A549 (cell line): Measurements from ENCODE around the gene FMOD. TPM values are rescaled to one million over a fixed set of nuclear protein-coding genes. Genes with fewer than 3 reads are reported as not detected.

Source experiments
- ATAC-seq, 2 experiments: fragments of 200-7000 bp in 1 of 2; fragments of >200 bp in 1 of 2; cut with Nextera tagmentation in 1 of 2; cut with Tn5 transposase in 1 of 2; 3 replicates each; pipeline versions ENCODE4 v1.8.0 to v1.9.1; 2018 to 2020; ENCODE audit warnings: mild to moderate bottlenecking in 1 of 2, moderate library complexity in 1 of 2
- CTCF ChIA-PET: fragments of 300-600 bp; sonication (Branson Sonifier 250); formaldehyde crosslinking; extraction: SDS; loops from one replicate; lab custom pipeline; 2021; ENCODE audit warnings: antibody characterized with exemption, inconsistent platforms; lab: Yijun Ruan, JAX
- POLR2A ChIA-PET: fragments of 350-600 bp; formaldehyde crosslinking; extraction: SDS; loops from one replicate; lab custom pipeline; 2021; ENCODE audit warnings: antibody characterized with exemption, inconsistent platforms; lab: Yijun Ruan, JAX
- DNase-seq, 2 experiments: peaks; one replicate each; pipeline versions ENCODE4 v3.0.0 to v3.0.0-alpha.2; 2011 to 2016; ENCODE audit warnings: low read depth in 1 of 2, low spot score in 1 of 2
- FAIRE-seq: peaks from 2 replicates; lab custom pipeline; 2011; peaks lifted over from hg19 to GRCh38; lab: Jason Lieb, UNC
- H3K27ac ChIP-seq, 2 experiments: fragments of >200 bp; sonication (Bioruptor Twin); formaldehyde crosslinking; 3 replicates each; pipeline ENCODE4 v1.5.1; 2016 to 2017
- H3K4me1 ChIP-seq: fragments of >200 bp; sonication (Bioruptor Twin); formaldehyde crosslinking; 3 replicates; pipeline ENCODE4 v1.6.1; 2016
- H3K4me2 ChIP-seq: fragments of >200 bp; sonication (Bioruptor Twin); formaldehyde crosslinking; 3 replicates; pipeline ENCODE4 v1.6.1; 2016
- H3K4me3 ChIP-seq: fragments of >200 bp; sonication (Bioruptor Twin); formaldehyde crosslinking; 3 replicates; pipeline ENCODE4 v1.5.1; 2016
- H3K9me3 ChIP-seq: fragments of >200 bp; sonication (Bioruptor Twin); formaldehyde crosslinking; 3 replicates; pipeline ENCODE4 v1.6.1; 2016
- BCL3 ChIP-seq: fragments of >200 bp; sonication (Bioruptor Twin); formaldehyde crosslinking; IDR thresholded peaks from 3 replicates; pipeline ENCODE4 v1.6.1; 2016
- BHLHE40 ChIP-seq: IDR thresholded peaks from 2 replicates; pipeline ENCODE4 v1.6.1; 2012; ENCODE audit warnings: low read depth, low read length, inconsistent platforms
- CBX2 ChIP-seq: fragments of 200-600 bp; sonication (generic); IDR thresholded peaks from 2 replicates; pipeline ENCODE4 v1.6.1; 2016; ENCODE audit warnings: low read depth, mild to moderate bottlenecking, borderline replicate concordance
- CBX8 ChIP-seq: fragments of 200-600 bp; sonication (generic); IDR thresholded peaks from 2 replicates; pipeline ENCODE4 v1.6.1; 2016
- CTCF ChIP-seq: fragments of >200 bp; sonication (Bioruptor Twin); formaldehyde crosslinking; IDR thresholded peaks from 3 replicates; pipeline ENCODE4 v1.5.1; 2016
- E2F6 ChIP-seq: IDR thresholded peaks from 2 replicates; pipeline ENCODE4 v1.6.1; 2012; ENCODE audit warnings: low read depth, borderline replicate concordance
- EHMT2 ChIP-seq: fragments of 200-600 bp; sonication (generic); IDR thresholded peaks from 2 replicates; pipeline ENCODE4 v1.6.1; 2016; ENCODE audit warnings: antibody characterized with exemption, low read depth, mild to moderate bottlenecking, moderate library complexity
- FOSB ChIP-seq: fragments of 250-450 bp; sonication (Bioruptor Pico); IDR thresholded peaks from 2 replicates; pipeline ENCODE4 v1.5.0; 2020; ENCODE audit warnings: mild to moderate bottlenecking, moderate library complexity
- FOXS1 ChIP-seq: fragments of 250-450 bp; sonication (Bioruptor Pico); IDR thresholded peaks from 2 replicates; pipeline ENCODE4 v1.5.0; 2020; ENCODE audit warnings: mild to moderate bottlenecking, moderate library complexity
- HEYL ChIP-seq: fragments of 250-450 bp; sonication (Bioruptor Pico); IDR thresholded peaks from 2 replicates; pipeline ENCODE4 v1.8.0; 2021; ENCODE audit warnings: mild to moderate bottlenecking, moderate library complexity
- HOXA7 ChIP-seq: fragments of 250-450 bp; sonication (Bioruptor Pico); IDR thresholded peaks from 2 replicates; pipeline ENCODE4 v1.5.0; 2020; ENCODE audit warnings: mild to moderate bottlenecking, moderate library complexity
- HOXB13 ChIP-seq: fragments of 250-450 bp; sonication (Bioruptor Pico); IDR thresholded peaks from 2 replicates; pipeline ENCODE4 v1.5.0; 2020; ENCODE audit warnings: low read depth, mild to moderate bottlenecking, moderate library complexity
- JUN ChIP-seq, 2 experiments: fragments of >200 bp; sonication (Bioruptor Twin); formaldehyde crosslinking; IDR thresholded peaks; 2 replicates in 1 of 2; 3 replicates in 1 of 2; pipeline ENCODE4 v1.6.1; 2016 to 2017
- KDM1A ChIP-seq: fragments of 200-600 bp; sonication (generic); IDR thresholded peaks from 2 replicates; pipeline ENCODE4 v1.6.1; 2016; ENCODE audit warnings: low read depth, mild to moderate bottlenecking
- MAFK ChIP-seq: fragments of 450-650 bp; IDR thresholded peaks from 2 replicates; pipeline ENCODE4 v1.6.1; 2014; ENCODE audit not compliant: partially characterized antibody
- MYC ChIP-seq: IDR thresholded peaks from 2 replicates; pipeline ENCODE4 v1.6.1; 2012; ENCODE audit warnings: mild to moderate bottlenecking, inconsistent platforms, low read length, improper control_type of control experiment, borderline replicate concordance
- NFE2L2 ChIP-seq: fragments of 150-350 bp; conservative IDR thresholded peaks from 2 replicates; pipeline ENCODE4 v1.6.1; 2014; ENCODE audit warnings: low read length
- NPAS2 ChIP-seq: fragments of 250-450 bp; sonication (Bioruptor Pico); IDR thresholded peaks from 2 replicates; pipeline ENCODE4 v1.8.0; 2022; ENCODE audit warnings: mild to moderate bottlenecking, moderate library complexity, borderline replicate concordance
- RARB ChIP-seq: fragments of 250-450 bp; sonication (Bioruptor Pico); IDR thresholded peaks from 2 replicates; pipeline ENCODE4 v1.8.0; 2021; ENCODE audit warnings: mild to moderate bottlenecking, moderate library complexity
- RCOR1 ChIP-seq: fragments of 150-350 bp; IDR thresholded peaks from 2 replicates; pipeline ENCODE4 v1.6.1; 2014; ENCODE audit warnings: antibody characterized with exemption, low read length, low read depth
- RFX5 ChIP-seq: fragments of 450-650 bp; IDR thresholded peaks from 2 replicates; pipeline ENCODE4 v1.7.1; 2014; ENCODE audit warnings: antibody characterized with exemption, mild to moderate bottlenecking, moderate library complexity
- RNF2 ChIP-seq: fragments of 200-600 bp; sonication (generic); IDR thresholded peaks from 2 replicates; pipeline ENCODE4 v1.6.1; 2016; ENCODE audit warnings: low read depth, mild to moderate bottlenecking, antibody characterized with exemption, moderate library complexity, borderline replicate concordance
- TP53 ChIP-seq: fragments of 250-450 bp; sonication (Bioruptor Pico); IDR thresholded peaks from 2 replicates; pipeline ENCODE4 v1.5.0; 2021; ENCODE audit warnings: mild to moderate bottlenecking, moderate library complexity
- USF2 ChIP-seq: fragments of 450-650 bp; IDR thresholded peaks from 2 replicates; pipeline ENCODE4 v1.6.1; 2014; ENCODE audit warnings: antibody characterized with exemption
- ZFP36 ChIP-seq: fragments of 450-650 bp; IDR thresholded peaks from 2 replicates; pipeline ENCODE4 v1.6.1; 2014; ENCODE audit warnings: borderline replicate concordance; ENCODE audit not compliant: partially characterized antibody
- WGBS: methylation state at CpG from one replicate; pipeline ENCODE4 v1.1.6; 2017; ENCODE audit errors: missing lambda C conversion rate; 5-methylcytosine and 5-hydroxymethylcytosine counted together
- polyA plus RNA-seq, 4 experiments: library from polyadenylated mRNA; depleted of rRNA in 3 of 4; stranded (reverse); fragments of >200 nt; fragmentation: RNase III in 1 of 4; extraction: RNeasy Plus Mini Kit Qiagen cat#74134 plus additional on column Dnase treatment in 1 of 4; gene quantifications; 2 replicates in 3 of 4; 3 replicates in 1 of 4; pipeline ENCODE4 v1.2.3, GENCODE V29; 2011 to 2017

The FMOD gene
- polyA plus RNA-seq, 2 of the 4 experiments (the other 2 are of a cell fraction): 0.03 TPM; not detected in 1

- no peak for TF ChIP-seq NFE2L2
- no peak for TF ChIP-seq FOXS1 (CRISPR knock-in tag)
- no peak for TF ChIP-seq HOXB13 (CRISPR knock-in tag)
- TF ChIP-seq RARB: no peak
These were observed 54.4 kb downstream of the FMOD start (continued) for GRCh38 chr1:203296460-203297073.

GRCh38 chr1:203295796-203296195, 55.1 kb downstream of the FMOD start:
- DNase-seq (no peak), FAIRE-seq (no peak), ATAC-seq (no peak)
- H3K4me2 ChIP-seq: no peak overlapping the region
- CTCF ChIA-PET: interaction anchor here (1.0 to 6.7 kb wide), 11 partner anchors 11 to 257 kb away, joined by 3 to 36 read pairs (median 5); no protein-coding TSS in a partner anchor
- H3K4me3 ChIP-seq: no peak overlapping the region
- H3K4me1 ChIP-seq: peaks cover 9% of the 10 kb centered on the region
- POLR2A ChIA-PET: interaction anchor here (0.8 kb wide), 1 partner anchor 14 kb away, joined by 3 read pairs; no protein-coding TSS in a partner anchor
- H3K27ac ChIP-seq: no peak overlapping the region
- H3K9me3 ChIP-seq: no peaks in the 10 kb centered on the region
- WGBS: 100% methylated on average over 1 of the region's 1 CpG
- TF ChIP-seq HOXB13 (CRISPR knock-in tag) (no peak), USF2 (no peak), MAFK (no peak), JUN (IDR thresholded peaks at IDR 0.05) (no peak), NPAS2 (CRISPR knock-in tag) (no peak), NFE2L2 (no peak), BHLHE40 (no peak), E2F6 (no peak), BCL3 (no peak), MYC (no peak), RNF2 (no peak), HEYL (no peak), ZFP36 (no peak), RCOR1 (no peak), CBX2 (no peak), RFX5 (no peak), EHMT2 (no peak)

- TF ChIP-seq KDM1A (no peak), TP53 (no peak), HOXA7 (no peak), CTCF (no peak), FOSB (CRISPR knock-in tag) (no peak), RCOR1 (no peak), CBX8 (no peak)
- TF ChIP-seq, all 56 proteins: peak for 0
- DNase-seq (peak in 1 of 2 experiments; percentile 41), FAIRE-seq (no peak), ATAC-seq (peak in 1 of 2 experiments; percentile 70; a peak in 3 of 6 replicates)
- 68% methylated on average over 17 of the region's 17 CpGs for WGBS
- POLR2A ChIA-PET: interaction anchor here (0.7 kb wide), 1 partner anchor 14 kb away, joined by 3 read pairs; the partner anchor contains the start of gene BTG2
- Histone ChIP-seq H3K4me3 (no peak overlapping the region), H3K9me3 (no peaks in the 10 kb centered on the region), H3K27ac (0 out of 6 replicates have a peak overlapping the region, but pooled peaks have one; percentile 1 to 11), H3K4me2 (peak overlapping the region; percentile 62), H3K4me1 (peaks cover 14% of the 10 kb centered on the region)
- CTCF ChIA-PET: interaction anchor here (0.7 to 6.7 kb wide), 8 partner anchors 14 to 48 kb away, joined by 3 to 36 read pairs (median 5); no protein-coding TSS in a partner anchor
These were observed 59.5 kb downstream of the FMOD start for GRCh38 chr1:203291201-203292096.
